Measurements from ENCODE around the gene CSF3R. TPM values are rescaled to one million over a fixed set of nuclear protein-coding genes. Genes with fewer than 3 reads are reported as not detected.
A peak's percentile ranks its signal among the peaks of the same experiment; 100 is the strongest.

CSF3R gene
- total RNA-seq, 2 experiments from 2014 or later, result not detected

- Mint-ChIP-seq H3K4me1 (ENCODE audit: low read depth) (peaks cover 35% of the 10 kb centered on the region), H3K36me3 (ENCODE audit: low read depth) (peaks cover 46% of the 10 kb centered on the region), H3K27ac (peak overlapping the region; percentile 96), H3K27me3 (no peaks in the 10 kb centered on the region), H3K4me3 (peak overlapping the region; percentile 47), H3K9me3 (no peaks in the 10 kb centered on the region)
- TF ChIP-seq CTCF (IDR thresholded peaks at IDR 0.05), result no peak
- CTCF ChIA-PET, result no interaction called here
- POLR2A ChIA-PET, result interaction anchor here (0.6 to 1.5 kb wide), 5 partner anchors 12 to 434 kb away, joined by 3 to 5 read pairs (median 3); partner anchors contain the start of gene TRAPPC3
- intact Hi-C loops (cut with micrococcal nuclease), result no loop called here
- ATAC-seq (peak; percentile 89), DNase-seq (peak; percentile 85)
These were observed 23.8 kb downstream of the CSF3R start for GRCh38 chr1:36458910-36459309.

GRCh38 chr1:36457691-36458090, 25.0 kb downstream of the CSF3R start:
- Mint-ChIP-seq H3K4me1 (ENCODE audit: low read depth) (peaks cover 34% of the 10 kb centered on the region), H3K27me3 (no peaks in the 10 kb centered on the region), H3K27ac (peak overlapping the region; percentile 70), H3K4me3 (no peak overlapping the region), H3K36me3 (ENCODE audit: low read depth) (peaks cover 43% of the 10 kb centered on the region), H3K9me3 (no peaks in the 10 kb centered on the region)
- DNase-seq (no peak), ATAC-seq (no peak)
- CTCF ChIA-PET, result no interaction called here
- no peak for TF ChIP-seq CTCF (IDR thresholded peaks at IDR 0.05)
- POLR2A ChIA-PET, result interaction anchor here (1.5 kb wide), 1 partner anchor 71 kb away, joined by 5 read pairs; no protein-coding TSS in a partner anchor
- intact Hi-C loops (cut with micrococcal nuclease), result no loop called here

GRCh38 chr1:36456391-36456928, 26.3 kb downstream of the CSF3R start:
- ATAC-seq (no peak), DNase-seq (no peak)
- Mint-ChIP-seq H3K9me3 (no peaks in the 10 kb centered on the region), H3K27me3 (no peaks in the 10 kb centered on the region), H3K27ac (peak overlapping the region; percentile 50), H3K36me3 (ENCODE audit: low read depth) (peaks cover 34% of the 10 kb centered on the region), H3K4me3 (no peak overlapping the region), H3K4me1 (ENCODE audit: low read depth) (peaks cover 28% of the 10 kb centered on the region)
- ChIA-PET CTCF (no interaction called here), POLR2A (no interaction called here)
- TF ChIP-seq CTCF (IDR thresholded peaks at IDR 0.05), result no peak
- intact Hi-C loops (cut with micrococcal nuclease), result no loop called here

GRCh38 chr1:36455386-36455785, 27.3 kb downstream of the CSF3R start:
- no peak for TF ChIP-seq CTCF (IDR thresholded peaks at IDR 0.05)
- intact Hi-C loops (cut with micrococcal nuclease), result no loop called here
- DNase-seq (no peak), ATAC-seq (no peak)
- POLR2A ChIA-PET, result interaction anchor here (0.9 to 1.6 kb wide), 3 partner anchors 8 to 103 kb away, joined by 3 to 14 read pairs (median 4); partner anchors contain the start of gene MRPS15
- H3K4me3 Mint-ChIP-seq, result no peak overlapping the region
- peaks cover 30% of the 10 kb centered on the region for H3K36me3 Mint-ChIP-seq (ENCODE audit: low read depth)
- CTCF ChIA-PET, result no interaction called here
- peaks cover 30% of the 10 kb centered on the region for H3K4me1 Mint-ChIP-seq (ENCODE audit: low read depth)
- H3K27me3 Mint-ChIP-seq, result no peaks in the 10 kb centered on the region
- H3K9me3 Mint-ChIP-seq, result no peaks in the 10 kb centered on the region
- H3K27ac Mint-ChIP-seq, result peak overlapping the region; percentile 11

- Mint-ChIP-seq H3K36me3 (ENCODE audit: low read depth) (peaks cover 21% of the 10 kb centered on the region), H3K9me3 (no peaks in the 10 kb centered on the region), H3K27me3 (no peaks in the 10 kb centered on the region), H3K4me1 (ENCODE audit: low read depth) (peaks cover 26% of the 10 kb centered on the region), H3K27ac (no peak overlapping the region), H3K4me3 (no peak overlapping the region)
- POLR2A ChIA-PET, result interaction anchor here (0.7 to 1.6 kb wide), 4 partner anchors 10 to 67 kb away, joined by 3 to 14 read pairs (median 4); partner anchors contain the start of gene MRPS15
- intact Hi-C loops (cut with micrococcal nuclease), result no loop called here
- DNase-seq (no peak), ATAC-seq (no peak)
- CTCF ChIA-PET, result no interaction called here
- TF ChIP-seq CTCF (IDR thresholded peaks at IDR 0.05), result no peak
These were observed 28.9 kb downstream of the CSF3R start for GRCh38 chr1:36453600-36454388.

Data from activated CD8-positive, alpha-beta T cell treated with anti-CD3 and anti-CD28 coated beads for 36 hours (primary cell).